NT2/D1 (cell line): ENCODE results near the gene AHNAK2.

Experiments used
- SUZ12 ChIP-seq: IDR thresholded peaks from 2 replicates; pipeline ENCODE4 v1.6.1; 2011; ENCODE audit not compliant: insufficient read length, insufficient read depth; ENCODE audit errors: extremely low read depth
- YY1 ChIP-seq: IDR thresholded peaks from 2 replicates; pipeline ENCODE4 v1.6.1; 2011; ENCODE audit not compliant: insufficient read length, insufficient read depth

DNA sequence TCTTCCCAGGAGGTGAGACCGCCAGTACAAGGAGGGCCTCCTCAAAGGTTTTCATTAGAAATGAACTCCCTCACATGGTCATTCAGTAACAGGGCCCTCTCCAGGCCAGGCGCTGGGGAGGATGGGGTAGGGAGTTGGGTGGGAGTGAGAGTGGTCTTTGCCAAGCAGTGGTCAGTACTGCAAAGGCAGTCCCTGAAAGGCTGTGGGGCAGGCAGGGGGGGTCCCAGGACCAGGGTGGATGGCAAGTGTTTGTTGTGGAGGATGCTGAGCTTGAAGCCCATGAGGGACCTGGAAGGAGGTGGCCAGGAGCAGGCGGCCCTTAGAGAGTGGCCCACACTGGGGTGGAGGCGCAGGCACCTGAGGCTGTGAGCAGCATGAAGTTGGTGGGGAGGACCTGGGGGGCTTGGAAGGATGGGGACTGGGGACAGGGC is 87.0 kb downstream of the AHNAK2 start:
- TF ChIP-seq YY1 (no peak), SUZ12 (no peak)
